Activated CD4-positive, alpha-beta T cell treated with anti-CD3 and anti-CD28 coated beads for 4 hours (primary cell): ENCODE measurements around the gene IFFO2.

ENCODE experiments used
- DNase-seq, 2 donors: peaks; one replicate each; pipeline ENCODE4 v3.0.0-alpha.2; 2020

IFFO2 gene

GRCh38 chr1:18934205-18935000 is 22.1 kb downstream of the IFFO2 start:
- DNase-seq, result no peak

GRCh38 chr1:18932879-18933278 is 23.6 kb downstream of the IFFO2 start:
- DNase-seq, result no peak

- no peak for DNase-seq
Observed at GRCh38 chr1:18932387-18932786, 24.1 kb downstream of the IFFO2 start.

GRCh38 chr1:18931730-18932129 is 24.7 kb downstream of the IFFO2 start:
- DNase-seq, result no peak

GRCh38 chr1:18929686-18930085 is 26.8 kb downstream of the IFFO2 start:
- DNase-seq, result no peak

GRCh38 chr1:18928985-18929384 is 27.5 kb downstream of the IFFO2 start:
- DNase-seq, result no peak

GRCh38 chr1:18928406-18928805 is 28.1 kb downstream of the IFFO2 start:
- no peak for DNase-seq

GRCh38 chr1:18927654-18928272 is 28.7 kb downstream of the IFFO2 start:
- DNase-seq, result peak; percentile 33 to 38

GRCh38 chr1:18927082-18927653 is 29.3 kb downstream of the IFFO2 start:
- peak; percentile 30 to 33 for DNase-seq

GRCh38 chr1:18926315-18927081 is 30.0 kb downstream of the IFFO2 start:
- DNase-seq, result peak; percentile 85 to 87

GRCh38 chr1:18925279-18925678 is 31.2 kb downstream of the IFFO2 start:
- no peak for DNase-seq

- no peak for DNase-seq
Observed at GRCh38 chr1:18924221-18924691, 32.2 kb downstream of the IFFO2 start.

GRCh38 chr1:18923756-18924211 is 32.7 kb downstream of the IFFO2 start:
- DNase-seq, result no peak

- no peak for DNase-seq
Observed at GRCh38 chr1:18922848-18923755, 33.4 kb downstream of the IFFO2 start.

- DNase-seq, result no peak
Observed at GRCh38 chr1:18922319-18922726, 34.2 kb downstream of the IFFO2 start.

GRCh38 chr1:18921516-18922251 is 34.8 kb downstream of the IFFO2 start:
- DNase-seq, result no peak

- DNase-seq, result no peak
Observed at GRCh38 chr1:18920931-18921330, 35.5 kb downstream of the IFFO2 start.

GRCh38 chr1:18919956-18920355 is 36.5 kb downstream of the IFFO2 start:
- no peak for DNase-seq

GRCh38 chr1:18919197-18919905 is 37.1 kb downstream of the IFFO2 start:
- DNase-seq, result no peak

- DNase-seq, result no peak
Observed at GRCh38 chr1:18918417-18918816, 38.1 kb downstream of the IFFO2 start.
